Stomach (tissue), 9 donors: ENCODE data around the gene RGS6. TPM values are rescaled to one million over a fixed set of nuclear protein-coding genes. Genes with fewer than 3 reads are reported as not detected.

Source experiments
- DNase-seq, 2 donors: peaks; one replicate each; pipeline versions ENCODE4 v3.0.0 to v3.0.0-alpha.2; 2013 to 2019
- H3K27ac ChIP-seq, 5 donors: fragments of 200-600 bp in 4 of 5; sonication (generic) in 4 of 5; one replicate each; pipeline ENCODE4 v1.5.1; 2013 to 2019; ENCODE audit warnings: mild to moderate bottlenecking in 1 of 5, moderate library complexity in 1 of 5
- H3K27me3 ChIP-seq, 3 donors: fragments of 200-600 bp; sonication (generic); one replicate each; pipeline ENCODE4 v1.5.1; 2017 to 2019; ENCODE audit warnings: mixed run types in 1 of 3
- H3K36me3 ChIP-seq, 4 donors: fragments of 200-600 bp; sonication (generic); 1 replicate in 3 of 4; 2 replicates in 1 of 4; pipeline ENCODE4 v1.5.1; 2016 to 2019
- H3K4me1 ChIP-seq, 4 donors: fragments of 200-600 bp; sonication (generic); one replicate each; pipeline ENCODE4 v1.5.1; 2016 to 2019
- H3K4me3 ChIP-seq, 4 donors: fragments of 200-600 bp; sonication (generic) in 3 of 4; one replicate each; pipeline ENCODE4 v1.5.1; 2016 to 2019; ENCODE audit warnings: mild to moderate bottlenecking in 1 of 4
- H3K9me3 ChIP-seq, 4 donors: fragments of 200-600 bp; sonication (generic); one replicate each; pipeline ENCODE4 v1.5.1; 2016 to 2019
- EP300 ChIP-seq: sonication (generic); formaldehyde crosslinking; IDR thresholded peaks from one replicate; pipeline ENCODE4 v1.6.1; 2017; ENCODE audit warnings: antibody characterized with exemption
- POLR2A ChIP-seq, 4 donors: fragments of 450-650 bp; IDR thresholded peaks; one replicate each; pipeline ENCODE4 v1.6.1; 2016; ENCODE audit warnings: antibody characterized with exemption in 4 of 4, control low read depth in 2 of 4, mild to moderate bottlenecking in 1 of 4, moderate library complexity in 1 of 4
- POLR2AphosphoS5 ChIP-seq, 3 donors: sonication (generic); formaldehyde crosslinking; IDR thresholded peaks; one replicate each; pipeline ENCODE4 v1.6.1; 2016; ENCODE audit warnings: antibody characterized with exemption in 3 of 3
- WGBS, 5 donors: extraction: QIAGEN DNeasy Blood & Tissue Kit in 3 of 5; methylation state at CpG; one replicate each; pipeline versions ENCODE4 v1.1.5 to v1.1.7; 2013 to 2018; 5-methylcytosine and 5-hydroxymethylcytosine counted together
- intact Hi-C: fragments of 100-400 bp; cut with DNase I; formaldehyde crosslinking; loops from one replicate; pipeline ENCODE4 v1.15.1; 2023; ENCODE audit warnings: low total_unique reads
- polyA plus RNA-seq, 3 donors: library from polyadenylated mRNA; stranded (reverse); fragments of 200-250 nt; gene quantifications; one replicate each; pipeline ENCODE4 v1.2.3, GENCODE V29; 2013
- total RNA-seq, 5 donors: library from RNA; depleted of rRNA; stranded (reverse); fragments of >200 nt; gene quantifications; one replicate each; pipeline versions ENCODE4 v1.1.0 to v1.2.3, GENCODE V29; 2014 to 2016
- TF ChIP-seq, protein P1 (sequence below), 7 experiments: fragments of 450-650 bp in 4 of 7; fragments of 200-600 bp in 3 of 7; sonication (generic) in 3 of 7; IDR thresholded peaks; one replicate each; pipeline ENCODE4 v1.5.1; 2016 to 2019; ENCODE audit warnings: antibody characterized with exemption in 7 of 7, control low read depth in 2 of 7, mild to moderate bottlenecking in 1 of 7
- donor health status: healthy with polysubstance abuse.
- donor health status: Bipolar disorder and iron deficiency.
- donor health status: healthy.

The RGS6 gene
- total and polyA plus RNA-seq, 8 donors = 0.25 to 18.0 (median 0.92) TPM; not detected in 1

DNA sequence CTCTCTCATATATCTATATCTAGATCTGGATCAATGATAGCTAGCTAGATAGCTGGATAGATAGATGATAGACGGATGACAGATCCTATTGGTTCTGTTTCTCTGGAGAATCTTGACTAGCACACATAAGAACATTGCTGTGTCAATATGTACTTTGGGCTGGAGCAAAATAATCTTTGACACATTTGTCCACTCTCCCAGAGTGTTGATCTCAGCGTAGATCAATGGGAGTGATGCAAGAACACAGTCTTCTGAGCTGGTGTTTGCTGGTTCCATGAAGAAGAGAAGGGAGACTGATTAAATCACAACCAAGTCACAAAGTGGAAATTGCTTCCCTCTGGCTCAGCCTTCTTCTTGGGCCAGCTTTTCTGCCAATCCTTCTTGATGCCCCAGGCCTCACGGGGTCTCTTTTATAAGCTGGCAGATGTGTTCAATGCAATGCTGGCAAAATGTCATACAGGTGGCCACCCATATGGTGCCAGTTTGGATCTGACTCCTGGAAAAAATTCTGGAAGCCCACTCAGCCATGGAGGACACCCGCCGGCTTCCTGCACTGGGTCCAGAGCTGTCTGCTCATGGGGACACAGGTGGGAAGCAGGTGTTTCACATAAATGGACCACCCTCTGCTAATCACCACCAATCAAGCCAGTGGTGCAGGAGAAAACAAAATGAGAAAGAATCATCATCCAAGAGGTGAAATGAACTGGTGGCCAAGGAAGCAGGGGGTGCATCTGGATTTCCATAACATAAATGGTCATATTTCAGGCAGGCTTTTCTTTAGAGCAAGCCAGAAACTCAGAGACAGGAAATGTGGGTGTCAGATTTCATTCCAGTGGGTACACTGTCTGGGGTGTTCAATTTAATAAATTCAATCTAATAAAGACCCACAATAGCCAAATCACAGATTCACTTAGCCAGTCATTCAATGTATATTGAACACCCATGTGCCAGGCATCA lies 651.4 kb downstream of the RGS6 start:
- intact Hi-C loops = no loop called here
- H3K27me3 ChIP-seq = no peaks in the 10 kb centered on the region
- 79 to 87% (median 83%) methylated on average over 5 of the region's 5 CpGs for WGBS, 5 donors
- no peaks in the 10 kb centered on the region for H3K4me1 ChIP-seq
- no peak for DNase-seq
- H3K27ac ChIP-seq = no peak overlapping the region
- no peaks in the 10 kb centered on the region for H3K9me3 ChIP-seq
- H3K4me3 ChIP-seq = no peak overlapping the region
- no peaks in the 10 kb centered on the region for H3K36me3 ChIP-seq
- no peak for TF ChIP-seq POLR2AphosphoS5 (IDR thresholded peaks at IDR 0.05)
- no peak for TF ChIP-seq POLR2A (IDR thresholded peaks at IDR 0.05)
- TF ChIP-seq, protein P1, sequence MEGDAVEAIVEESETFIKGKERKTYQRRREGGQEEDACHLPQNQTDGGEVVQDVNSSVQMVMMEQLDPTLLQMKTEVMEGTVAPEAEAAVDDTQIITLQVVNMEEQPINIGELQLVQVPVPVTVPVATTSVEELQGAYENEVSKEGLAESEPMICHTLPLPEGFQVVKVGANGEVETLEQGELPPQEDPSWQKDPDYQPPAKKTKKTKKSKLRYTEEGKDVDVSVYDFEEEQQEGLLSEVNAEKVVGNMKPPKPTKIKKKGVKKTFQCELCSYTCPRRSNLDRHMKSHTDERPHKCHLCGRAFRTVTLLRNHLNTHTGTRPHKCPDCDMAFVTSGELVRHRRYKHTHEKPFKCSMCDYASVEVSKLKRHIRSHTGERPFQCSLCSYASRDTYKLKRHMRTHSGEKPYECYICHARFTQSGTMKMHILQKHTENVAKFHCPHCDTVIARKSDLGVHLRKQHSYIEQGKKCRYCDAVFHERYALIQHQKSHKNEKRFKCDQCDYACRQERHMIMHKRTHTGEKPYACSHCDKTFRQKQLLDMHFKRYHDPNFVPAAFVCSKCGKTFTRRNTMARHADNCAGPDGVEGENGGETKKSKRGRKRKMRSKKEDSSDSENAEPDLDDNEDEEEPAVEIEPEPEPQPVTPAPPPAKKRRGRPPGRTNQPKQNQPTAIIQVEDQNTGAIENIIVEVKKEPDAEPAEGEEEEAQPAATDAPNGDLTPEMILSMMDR (IDR thresholded peaks at IDR 0.05) = no peak
- TF ChIP-seq EP300 = no peak

DNA sequence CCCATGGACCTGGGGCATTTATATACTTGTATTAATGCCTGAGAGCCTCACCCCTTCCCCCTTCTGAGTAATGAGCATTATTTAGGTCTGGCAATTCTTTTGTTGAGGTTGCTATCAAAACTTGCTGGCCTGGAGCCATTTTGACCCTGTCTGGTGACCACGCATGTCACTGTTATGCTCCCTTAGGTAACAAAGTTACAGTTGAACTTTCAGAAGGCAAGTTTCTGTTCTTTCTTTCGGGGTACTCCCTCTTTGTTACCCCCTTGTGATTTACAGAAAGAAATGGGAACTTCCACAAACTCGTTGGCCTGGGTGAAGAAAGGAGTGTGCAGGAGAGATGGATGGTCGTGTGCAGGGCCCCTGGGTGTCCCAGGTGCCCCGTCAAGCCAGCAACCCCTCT lies 656.3 kb downstream of the RGS6 start:
- DNase-seq = no peak
- intact Hi-C loops = no loop called here
- TF ChIP-seq, protein P1 (IDR thresholded peaks at IDR 0.05) = no peak
- TF ChIP-seq EP300 (no peak), POLR2AphosphoS5 (IDR thresholded peaks at IDR 0.05) (no peak), POLR2A (IDR thresholded peaks at IDR 0.05) (no peak)
- H3K4me1 ChIP-seq = no peaks in the 10 kb centered on the region
- H3K27me3 ChIP-seq = no peaks in the 10 kb centered on the region
- no peaks in the 10 kb centered on the region for H3K36me3 ChIP-seq
- 70 to 81% (median 74%) methylated on average over 5 of the region's 5 CpGs for WGBS, 5 donors
- no peaks in the 10 kb centered on the region for H3K9me3 ChIP-seq
- H3K4me3 ChIP-seq = no peak overlapping the region
- no peak overlapping the region for H3K27ac ChIP-seq

DNA sequence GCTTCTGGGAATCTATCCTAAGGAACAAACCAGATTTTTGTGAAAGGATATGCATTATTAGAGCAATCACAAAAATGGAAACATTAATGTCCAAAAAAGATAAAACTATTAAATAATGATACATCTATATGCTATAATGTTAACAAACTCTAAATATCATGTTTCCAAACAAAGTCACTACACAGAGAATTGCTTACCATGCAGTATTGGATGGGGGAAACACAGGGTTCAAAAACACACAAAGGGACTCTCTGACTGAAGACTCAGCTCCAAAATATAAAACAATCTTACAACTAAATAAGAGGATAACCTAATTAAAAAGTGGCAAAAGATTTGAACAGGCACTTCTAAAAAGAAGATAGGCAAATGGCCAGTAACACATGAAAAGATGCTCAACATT lies 657.4 kb downstream of the RGS6 start:
- Histone ChIP-seq H3K4me3 (no peak overlapping the region), H3K36me3 (no peaks in the 10 kb centered on the region), H3K27ac (no peak overlapping the region), H3K27me3 (no peaks in the 10 kb centered on the region), H3K9me3 (no peaks in the 10 kb centered on the region), H3K4me1 (no peaks in the 10 kb centered on the region)
- no peak for DNase-seq
- intact Hi-C loops = no loop called here
- TF ChIP-seq POLR2AphosphoS5 (IDR thresholded peaks at IDR 0.05) (no peak), POLR2A (IDR thresholded peaks at IDR 0.05) (no peak), EP300 (no peak)
- TF ChIP-seq, protein P1 (IDR thresholded peaks at IDR 0.05) = no peak

DNA sequence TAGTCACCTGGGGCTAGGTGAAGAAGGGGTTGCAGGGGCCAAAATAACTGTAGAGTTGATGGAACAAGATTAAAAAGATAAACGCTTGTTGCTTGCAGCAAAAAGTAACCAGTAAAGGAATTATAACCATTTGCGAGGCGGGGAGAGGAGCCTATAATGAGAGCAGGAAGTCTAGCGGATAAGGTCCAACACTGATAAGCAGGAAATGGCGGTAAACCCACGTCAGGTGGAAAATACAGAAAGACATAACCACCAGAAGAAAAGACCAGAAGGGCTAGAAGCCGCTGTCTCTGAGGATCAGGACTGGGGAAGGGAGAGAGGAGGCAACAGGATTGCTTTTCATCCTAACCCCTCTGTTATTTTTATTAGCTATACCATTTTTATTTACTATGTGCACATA lies 658.3 kb downstream of the RGS6 start:
- Histone ChIP-seq H3K4me3 (no peak overlapping the region), H3K27me3 (no peaks in the 10 kb centered on the region), H3K36me3 (no peaks in the 10 kb centered on the region), H3K27ac (no peak overlapping the region), H3K9me3 (no peaks in the 10 kb centered on the region), H3K4me1 (no peaks in the 10 kb centered on the region)
- whole genome bisulfite sequencing, 5 donors = 57 to 70% (median 66%) methylated on average over 7 of the region's 7 CpGs
- DNase-seq = no peak
- no peak for TF ChIP-seq POLR2AphosphoS5 (IDR thresholded peaks at IDR 0.05)
- TF ChIP-seq, protein P1 (IDR thresholded peaks at IDR 0.05) = no peak
- TF ChIP-seq POLR2A (IDR thresholded peaks at IDR 0.05) = no peak
- no peak for TF ChIP-seq EP300
- intact Hi-C loops = no loop called here
